T follicular helper cell (primary cell): ENCODE measurements around the gene PSMC3IP.

ENCODE experiments used
- DNase-seq: peaks from one replicate; pipeline ENCODE4 v3.0.0-alpha.2; 2020; ENCODE audit warnings: low read depth

PSMC3IP gene

DNA sequence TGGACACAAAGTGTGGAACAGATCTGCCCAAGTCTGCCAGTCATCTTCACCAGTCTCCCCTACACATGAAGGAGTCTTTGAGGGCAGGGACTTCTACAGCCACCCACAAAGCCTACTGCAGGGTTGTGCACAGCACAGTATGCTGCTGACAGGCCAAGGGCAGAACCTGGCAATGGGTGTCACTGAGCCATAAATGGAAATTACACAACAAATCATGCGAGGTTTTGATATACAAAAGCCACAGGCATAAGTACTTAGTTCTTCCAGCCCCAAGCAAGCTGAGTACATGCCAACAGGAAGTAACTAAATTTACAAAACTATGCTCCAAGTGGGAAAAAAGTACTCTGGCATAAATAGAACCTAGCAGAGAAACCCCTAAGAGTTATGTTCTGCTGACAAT is 7.8 kb upstream of the PSMC3IP start:
- DNase-seq, result no peak

DNA sequence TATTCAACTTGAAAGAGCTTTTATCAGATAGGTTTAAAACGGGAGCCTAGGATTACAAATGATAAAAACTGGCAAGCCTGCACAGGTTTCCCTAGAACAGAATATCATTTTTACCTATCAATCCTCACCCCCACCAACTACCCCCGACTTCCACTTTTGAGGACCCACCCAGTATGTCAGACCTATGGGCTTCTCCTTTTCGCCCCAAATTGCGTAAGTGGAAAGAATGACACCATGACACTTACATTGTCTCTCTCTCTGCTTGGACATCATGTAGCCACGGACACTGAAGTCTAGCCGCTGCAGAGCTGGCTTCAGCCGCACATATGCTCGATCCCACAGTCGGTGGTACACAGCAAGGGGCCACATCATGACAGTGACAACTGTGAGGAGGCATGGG is 7.4 kb upstream of the PSMC3IP start:
- no peak for DNase-seq

DNA sequence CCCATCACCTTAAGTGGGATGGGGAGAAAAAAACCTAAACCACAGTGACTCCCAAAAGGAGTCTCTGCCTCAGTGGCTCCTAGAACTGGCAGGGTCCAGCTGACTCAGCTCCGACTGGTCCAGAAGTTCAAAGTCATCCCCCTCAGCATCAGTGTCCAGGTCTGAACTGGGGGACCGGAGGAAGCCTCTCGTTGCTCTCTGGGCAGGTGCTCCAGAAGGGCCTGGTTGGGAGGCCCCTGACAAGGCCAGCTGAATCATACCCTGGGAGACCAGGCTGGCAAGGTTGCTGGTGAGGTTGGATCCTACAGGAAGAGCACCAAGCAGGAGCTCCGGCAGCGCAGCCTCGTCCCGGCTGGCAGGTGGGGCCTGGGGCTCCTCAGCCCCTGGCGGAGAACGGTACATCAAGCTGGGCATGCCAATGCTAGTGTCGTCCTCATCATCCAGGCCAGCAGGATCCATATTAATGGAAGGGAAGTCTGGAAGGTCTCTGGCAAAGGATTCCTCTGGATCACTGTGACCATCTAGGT is 4.3 kb upstream of the PSMC3IP start:
- no peak for DNase-seq

DNA sequence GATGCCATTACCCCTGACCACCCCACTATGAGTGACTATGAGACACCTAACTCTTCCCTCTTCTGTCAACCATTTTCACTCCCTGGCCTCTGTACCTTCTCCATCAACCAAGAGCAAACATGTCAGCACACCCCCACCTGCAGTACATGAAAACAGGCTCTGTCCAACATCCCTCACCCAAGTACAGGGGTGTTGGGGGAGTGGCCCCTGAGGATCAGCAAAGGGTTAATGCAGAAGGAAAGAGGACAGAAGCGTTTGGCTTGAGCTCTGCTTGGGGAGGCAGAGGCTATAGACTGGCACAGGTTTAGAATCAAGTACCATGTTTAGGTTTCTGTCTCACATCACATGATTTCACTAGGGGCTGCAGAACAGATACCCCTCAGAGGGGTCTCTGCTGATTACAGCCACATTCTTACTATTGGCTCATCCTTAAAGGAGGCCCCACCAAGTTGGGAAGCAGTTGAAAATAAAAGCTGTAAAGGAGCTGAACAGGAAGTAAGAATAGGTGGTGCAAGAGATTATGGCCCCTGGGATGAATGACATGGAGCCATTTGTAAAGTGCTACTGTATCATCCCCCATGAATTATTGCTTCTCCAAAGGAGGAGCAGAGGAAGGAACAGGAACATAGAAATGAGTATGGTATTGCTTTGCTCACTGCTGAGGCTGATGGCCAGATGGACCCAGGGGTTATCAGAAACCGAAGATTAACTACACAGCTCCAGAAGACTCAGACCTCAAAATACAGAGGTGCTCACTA is 2.4 kb upstream of the PSMC3IP start:
- DNase-seq, result no peak

DNA sequence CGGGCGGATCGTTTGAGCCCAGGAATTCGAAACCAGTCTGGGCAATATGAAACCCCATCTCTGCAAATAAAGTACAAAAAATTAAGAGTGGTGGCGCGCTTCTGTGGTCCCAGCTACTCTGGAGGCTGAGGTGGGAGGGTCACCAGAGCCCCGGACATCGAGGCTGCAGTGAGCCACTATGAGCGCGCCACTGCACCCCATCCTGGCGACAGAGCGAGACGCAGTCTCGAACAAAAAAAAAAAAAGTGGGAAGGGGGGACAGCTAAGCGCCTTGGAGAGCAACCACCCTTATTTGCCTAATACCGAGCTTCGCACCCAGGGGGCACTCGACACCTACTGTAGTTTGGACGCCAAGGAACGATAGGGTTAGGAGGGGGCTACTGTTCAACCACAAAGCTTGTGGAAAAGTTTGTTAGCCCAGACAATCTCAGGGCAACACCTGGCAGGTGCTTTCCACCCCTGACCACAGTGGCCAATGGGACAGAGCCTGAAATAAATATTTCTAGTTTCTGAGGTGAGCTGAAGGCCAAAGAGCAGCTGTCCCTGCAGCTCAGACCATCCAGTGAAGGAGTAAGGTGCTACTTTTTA is 847 bp upstream of the PSMC3IP start:
- DNase-seq, result peak; percentile 55

GRCh38 chr17:42577140-42577531 is 393 bp downstream of the PSMC3IP start:
- DNase-seq, result no peak

GRCh38 chr17:42574463-42574862 is 3.1 kb downstream of the PSMC3IP start:
- no peak for DNase-seq

DNA sequence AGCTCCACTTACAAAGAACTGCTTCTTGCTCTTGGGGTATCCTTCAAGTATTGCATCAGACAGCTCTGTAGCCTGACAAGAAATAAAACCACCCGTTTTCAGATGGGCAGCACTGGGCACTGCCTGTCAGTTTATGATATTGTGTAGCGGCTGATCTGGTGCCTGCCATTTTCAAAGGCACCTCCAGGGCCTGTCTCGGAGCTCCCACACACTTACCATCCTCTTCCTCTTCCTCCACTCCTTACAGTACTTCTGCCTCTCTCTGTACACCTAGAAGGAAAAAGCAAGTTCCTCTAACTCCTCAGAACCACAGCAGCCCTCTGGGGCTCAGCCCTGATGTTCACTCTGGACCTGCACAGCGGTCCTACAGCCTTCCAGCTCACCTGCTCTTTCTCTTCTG is 4.4 kb downstream of the PSMC3IP start:
- DNase-seq, result no peak

GRCh38 chr17:42571435-42572225 is 5.9 kb downstream of the PSMC3IP start:
- no peak for DNase-seq

DNA sequence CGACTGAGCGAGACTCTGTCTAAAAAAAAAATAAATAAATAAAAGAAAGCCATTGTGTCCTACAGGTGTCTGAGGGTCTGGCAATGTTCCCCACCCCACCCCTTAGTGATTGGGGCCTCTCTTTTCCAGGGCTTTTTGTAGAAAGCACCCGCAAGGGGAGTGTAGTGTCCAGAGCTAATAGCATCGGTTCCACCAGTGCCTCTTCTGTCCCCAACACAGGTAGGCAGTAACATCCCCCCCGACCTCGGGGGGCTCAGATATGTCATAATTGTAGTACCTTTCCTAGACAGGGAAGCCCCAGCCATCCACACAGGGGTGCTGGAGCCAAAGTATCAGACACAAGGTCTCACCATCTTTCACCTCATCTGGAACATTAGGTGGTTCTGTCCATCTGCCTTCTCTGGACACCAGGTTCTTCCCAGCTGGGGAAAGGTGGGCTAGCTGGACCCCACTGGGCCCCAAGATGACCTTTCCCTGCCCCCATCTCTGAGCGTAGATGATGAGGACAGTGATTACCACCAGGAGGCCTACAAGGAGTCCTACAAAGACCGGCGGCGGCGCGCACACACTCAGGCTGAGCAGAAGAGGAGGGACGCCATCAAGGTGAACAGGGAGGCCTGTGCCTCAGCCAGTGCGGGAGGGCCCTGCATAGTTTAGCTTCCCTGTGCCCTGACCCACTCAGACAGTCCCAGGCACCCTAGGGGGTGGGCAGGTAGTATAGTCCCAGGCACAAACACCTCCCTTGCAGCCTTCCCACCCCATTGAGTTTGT is 9.0 kb downstream of the PSMC3IP start:
- DNase-seq, result no peak

DNA sequence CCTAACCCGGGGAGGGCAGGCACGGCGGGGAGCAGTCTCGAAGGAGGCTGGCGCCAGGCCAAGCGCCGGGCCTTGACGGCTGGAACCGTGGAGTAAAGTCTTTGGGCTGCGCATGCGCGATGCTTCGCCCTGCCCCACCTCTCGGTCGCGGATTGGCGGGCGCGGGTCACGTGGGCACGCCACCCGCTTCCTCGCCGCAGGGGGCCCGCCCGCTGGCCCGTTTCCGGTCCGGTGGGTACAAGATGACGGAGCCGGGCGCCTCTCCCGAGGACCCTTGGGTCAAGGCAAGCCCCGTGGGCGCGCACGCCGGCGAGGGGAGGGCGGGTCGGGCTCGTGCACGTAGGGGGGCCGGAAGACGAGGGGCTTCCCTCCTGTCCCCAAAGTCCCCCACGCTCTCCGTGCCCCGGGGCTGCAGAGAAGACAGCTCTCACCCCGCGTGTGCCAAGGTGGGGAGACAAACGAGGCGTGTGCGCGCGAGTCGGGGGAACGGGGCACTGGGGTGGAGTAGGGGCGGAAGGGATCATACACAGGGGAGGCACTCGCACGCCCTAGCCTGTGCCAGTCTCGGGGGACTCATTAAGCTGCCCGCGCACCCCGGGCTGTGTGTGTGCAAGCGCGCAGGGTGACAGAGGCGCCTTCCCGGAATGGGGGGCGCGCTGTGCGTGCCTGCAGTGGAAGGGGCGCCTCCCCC is 10.5 kb downstream of the PSMC3IP start, which contains the start of gene MLX:
TSS of gene MLX (plus strand) at position 218 of the 691 bp plus-strand sequence. CDS start at position 243, 25 bp downstream.
- DNase-seq, result peak; percentile 87

GRCh38 chr17:42566215-42566882 is 11.2 kb downstream of the PSMC3IP start:
- no peak for DNase-seq

DNA sequence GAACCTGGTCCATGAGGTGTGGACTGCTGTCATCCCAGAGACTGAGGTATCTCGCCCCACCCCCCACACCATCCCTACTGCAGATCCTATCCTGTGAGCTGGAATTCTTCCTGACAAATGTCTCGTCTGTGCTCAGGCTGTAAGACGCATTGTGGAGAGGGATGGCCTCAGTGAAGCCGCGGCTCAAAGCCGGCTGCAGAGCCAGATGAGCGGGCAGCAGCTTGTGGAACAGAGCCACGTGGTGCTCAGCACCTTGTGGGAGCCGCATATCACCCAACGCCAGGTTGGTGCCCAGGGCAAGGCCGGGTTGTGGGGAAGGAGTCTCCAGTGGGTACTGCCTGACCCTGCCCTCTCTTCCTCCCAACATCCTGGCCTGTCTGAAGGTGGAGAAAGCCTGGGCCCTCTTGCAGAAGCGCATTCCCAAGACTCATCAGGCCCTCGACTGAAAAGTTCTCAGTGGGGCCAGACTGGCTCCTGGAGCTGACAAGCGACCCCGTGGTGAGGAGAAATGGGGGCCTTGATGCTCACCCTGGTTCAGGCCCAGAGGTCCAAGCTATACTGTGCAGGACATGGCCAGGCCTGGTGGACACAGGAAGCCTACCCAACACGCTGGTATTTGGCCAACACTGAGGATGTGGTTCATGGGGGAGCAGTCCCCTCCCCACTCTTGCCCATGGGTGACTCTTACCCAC is 11.9 kb downstream of the PSMC3IP start:
- no peak for DNase-seq

DNA sequence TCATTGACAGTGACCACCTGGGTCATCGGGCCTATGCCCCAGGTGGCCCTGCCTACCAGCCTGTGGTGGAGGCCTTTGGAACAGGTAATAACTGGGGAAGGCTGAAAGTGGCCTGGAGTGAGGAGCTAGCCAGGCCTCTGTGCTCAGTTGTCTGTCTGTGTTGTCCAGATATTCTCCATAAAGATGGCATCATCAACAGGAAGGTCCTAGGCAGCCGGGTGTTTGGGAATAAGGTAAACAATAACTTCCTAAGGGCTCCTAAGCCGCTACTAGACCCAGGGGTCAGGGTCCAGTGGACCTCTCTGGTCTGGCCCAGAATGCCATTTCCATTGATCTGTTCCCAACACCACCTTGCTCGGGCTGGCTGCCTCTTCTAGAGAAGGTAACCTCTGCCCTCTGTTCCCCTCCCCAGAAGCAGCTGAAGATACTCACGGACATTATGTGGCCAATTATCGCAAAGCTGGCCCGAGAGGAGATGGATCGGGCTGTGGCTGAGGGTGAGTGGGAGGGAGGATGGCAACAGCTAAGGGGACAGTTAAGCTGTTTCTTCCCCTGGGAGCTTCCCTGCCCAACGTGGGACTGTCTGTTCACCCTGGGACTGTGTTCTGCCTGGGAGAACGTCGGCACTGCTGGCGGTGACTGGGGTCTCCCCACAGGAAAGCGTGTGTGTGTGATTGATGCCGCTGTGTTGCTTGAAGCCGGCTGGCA is 12.6 kb downstream of the PSMC3IP start:
- DNase-seq, result no peak

- DNase-seq, result no peak
Measured at GRCh38 chr17:42563950-42564349, 13.6 kb downstream of the PSMC3IP start.

GRCh38 chr17:42563543-42563942 is 14.0 kb downstream of the PSMC3IP start:
- no peak for DNase-seq

DNA sequence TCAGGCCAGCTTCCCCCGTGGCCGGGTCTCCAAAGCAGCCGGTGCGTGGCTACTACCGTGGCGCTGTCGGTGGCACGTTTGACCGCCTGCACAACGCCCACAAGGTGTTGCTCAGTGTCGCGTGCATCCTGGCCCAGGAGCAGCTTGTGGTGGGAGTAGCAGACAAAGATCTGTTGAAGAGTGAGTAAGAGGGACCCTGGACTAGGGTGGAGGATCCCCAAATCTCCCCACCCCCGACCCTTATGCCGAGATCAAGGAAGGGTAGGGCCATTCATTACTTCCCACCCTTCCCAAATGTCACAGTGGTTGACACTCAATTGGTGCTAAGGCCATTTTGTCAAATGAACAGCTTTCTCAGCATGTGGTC is 14.4 kb downstream of the PSMC3IP start:
- no peak for DNase-seq

DNA sequence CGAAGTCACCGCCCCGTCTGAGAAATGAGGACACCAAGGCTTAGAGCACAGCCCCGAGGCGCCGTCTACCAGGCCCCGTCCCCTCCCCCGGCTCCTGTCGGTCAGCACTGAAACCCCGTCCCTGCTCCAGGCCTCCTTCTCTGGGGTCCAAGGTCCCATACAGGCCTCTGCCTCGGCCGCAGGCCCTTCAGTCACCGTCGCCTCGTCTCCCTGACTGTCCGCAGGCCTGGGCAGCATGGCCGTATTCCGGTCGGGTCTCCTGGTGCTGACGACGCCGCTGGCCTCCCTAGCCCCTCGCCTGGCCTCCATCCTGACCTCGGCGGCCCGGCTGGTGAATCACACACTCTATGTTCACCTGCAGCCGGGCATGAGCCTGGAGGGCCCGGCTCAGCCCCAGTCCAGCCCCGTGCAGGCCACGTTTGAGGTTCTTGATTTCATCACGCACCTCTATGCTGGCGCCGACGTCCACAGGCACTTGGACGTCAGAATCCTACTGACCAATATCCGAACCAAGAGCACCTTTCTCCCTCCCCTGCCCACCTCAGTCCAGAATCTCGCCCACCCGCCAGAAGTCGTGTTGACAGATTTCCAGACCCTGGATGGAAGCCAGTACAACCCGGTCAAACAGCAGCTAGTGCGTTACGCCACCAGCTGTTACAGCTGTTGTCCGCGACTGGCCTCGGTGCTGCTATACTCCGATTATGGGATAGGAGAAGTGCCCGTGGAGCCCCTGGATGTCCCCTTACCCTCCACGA is 15.0 kb downstream of the PSMC3IP start:
- no peak for DNase-seq

DNA sequence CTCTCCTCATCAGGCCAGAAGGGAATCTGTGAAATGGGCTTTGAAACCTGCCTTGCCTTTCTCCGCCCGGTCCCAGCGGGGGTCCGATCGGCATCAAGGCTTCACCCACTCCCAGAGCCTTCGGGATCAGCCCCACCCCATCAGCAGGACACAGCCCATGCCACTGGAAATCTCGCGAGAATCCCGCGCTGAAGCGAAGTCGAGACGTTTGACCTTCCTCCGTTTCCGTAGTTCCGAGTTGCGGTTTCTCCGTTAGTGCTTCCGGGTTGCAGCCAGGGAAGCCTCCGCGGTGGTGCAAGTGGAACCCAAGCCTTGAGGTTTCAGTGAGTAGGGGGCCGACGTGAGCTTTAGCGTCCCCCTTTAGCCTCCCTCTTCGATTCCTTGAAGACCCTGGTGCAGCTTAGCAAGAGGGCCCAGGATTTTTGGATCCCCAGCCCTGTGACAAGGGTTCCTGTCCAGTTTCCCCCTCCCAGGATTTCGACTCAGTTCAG is 15.6 kb downstream of the PSMC3IP start, which contains the start of gene COASY:
TSS of gene COASY (plus strand) at position 252 of the 491 bp plus-strand sequence. CDS start 475 bp downstream, outside the sequence.
- DNase-seq, result peak; percentile 86
